HPDE6-E6E7 (cell line): Measurements from ENCODE around the gene ADGRB2.

Source experiments
- DNase-seq: peaks from one replicate; pipeline ENCODE4 v3.0.0; 2011; ENCODE audit warnings: missing footprints; ENCODE audit errors: extremely low spot score

ADGRB2 gene

GRCh38 chr1:31679091-31679490 lies 85.0 kb downstream of the ADGRB2 start:
- no peak for DNase-seq

GRCh38 chr1:31678681-31679080 lies 85.5 kb downstream of the ADGRB2 start:
- DNase-seq, result no peak

DNA sequence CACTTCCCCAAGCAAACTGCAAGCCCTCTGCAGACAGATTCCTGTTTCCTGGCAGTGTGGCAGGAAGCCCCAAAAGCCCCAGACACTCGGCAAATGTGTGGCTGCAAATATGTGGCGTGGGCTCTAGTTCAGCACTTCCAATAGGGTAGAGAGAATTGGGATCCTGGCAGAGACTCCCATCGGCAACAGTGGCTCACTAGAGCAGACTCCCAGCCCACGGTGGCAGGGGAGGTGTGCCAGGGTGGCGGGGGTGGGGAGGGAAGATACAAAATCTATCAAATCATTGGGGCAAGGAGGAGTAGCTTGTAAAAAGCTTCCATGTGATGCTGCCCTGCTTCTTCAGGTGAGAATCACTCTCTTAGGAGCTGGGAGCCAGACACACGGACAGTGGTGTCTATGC lies 86.2 kb downstream of the ADGRB2 start:
- DNase-seq, result no peak

DNA sequence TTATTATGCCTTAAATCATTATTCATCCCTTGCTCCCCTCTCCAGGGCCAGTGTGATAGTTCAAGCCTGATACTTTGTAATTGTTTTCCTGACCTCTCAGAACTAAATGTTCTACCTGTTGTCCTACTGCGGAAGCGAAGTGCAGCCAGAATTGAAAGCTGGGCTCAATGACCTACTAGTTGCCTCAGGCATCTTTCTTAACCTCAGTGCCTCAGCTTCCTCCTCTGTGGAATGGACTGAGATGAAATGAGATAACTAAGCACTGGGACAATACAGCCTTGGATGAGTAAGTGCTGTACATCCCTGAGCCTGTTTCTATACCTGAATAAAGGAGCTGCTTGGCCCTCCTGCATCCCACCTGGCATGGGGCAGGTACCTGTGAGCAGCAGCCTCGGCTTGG lies 86.7 kb downstream of the ADGRB2 start:
- DNase-seq, result no peak
